G401 (cell line): Measurements from ENCODE around the gene ARIH2. TPM values are rescaled to one million over a fixed set of nuclear protein-coding genes. Genes with fewer than 3 reads are reported as not detected.

Source experiments
- DNase-seq: peaks from one replicate; pipeline ENCODE4 v3.0.0-alpha.2; 2015; ENCODE audit warnings: low spot score
- in situ Hi-C: cut with HindIII; loops from 2 replicates; pipeline ENCODE4 v1.10.0; 2016; ENCODE audit warnings: low sequenced_read_pairs, mixed read lengths
- total RNA-seq: library from RNA; depleted of rRNA; stranded (reverse); fragments of >200 nt; shearing (Covaris generic); gene quantifications from 2 replicates; pipeline ENCODE4 v1.2.3, GENCODE V29; 2014

Gene ARIH2
- total RNA-seq, 1 experiment from 2014 or later, result 165 TPM

- in situ Hi-C loops, result no loop called here
- peak; percentile 30 for DNase-seq
Observed at GRCh38 chr3:49013738-49014660, 95.4 kb downstream of the ARIH2 start.

- no peak for DNase-seq
- in situ Hi-C loops, result no loop called here
Observed at GRCh38 chr3:49015072-49015471, 96.4 kb downstream of the ARIH2 start.

GRCh38 chr3:49015765-49016164, 97.1 kb downstream of the ARIH2 start:
- no peak for DNase-seq
- in situ Hi-C loops, result no loop called here

GRCh38 chr3:49016414-49017228, 98.0 kb downstream of the ARIH2 start:
- DNase-seq, result no peak
- in situ Hi-C loops, result no loop called here

GRCh38 chr3:49017229-49017970, 98.8 kb downstream of the ARIH2 start:
- in situ Hi-C loops, result no loop called here
- DNase-seq, result no peak

GRCh38 chr3:49017971-49018706, 99.5 kb downstream of the ARIH2 start, which contains the start of gene DALRD3:
TSS of gene DALRD3 (minus strand) at chr3:49018580. CDS start at chr3:49018564, 16 bp downstream.
- in situ Hi-C loops, result no loop called here
- DNase-seq, result peak; percentile 84

- no peak for DNase-seq
- in situ Hi-C loops, result no loop called here
Observed at GRCh38 chr3:49018707-49019006, 100.0 kb downstream of the ARIH2 start.

GRCh38 chr3:49019941-49020329, 101.3 kb downstream of the ARIH2 start:
- in situ Hi-C loops, result no loop called here
- no peak for DNase-seq

GRCh38 chr3:49020330-49021212, 101.9 kb downstream of the ARIH2 start:
- no peak for DNase-seq
- in situ Hi-C loops, result no loop called here

GRCh38 chr3:49021213-49021812, 102.7 kb downstream of the ARIH2 start:
- DNase-seq, result peak; percentile 97
- in situ Hi-C loops, result no loop called here

GRCh38 chr3:49021813-49022687, 103.4 kb downstream of the ARIH2 start, which contains the start of gene NDUFAF3:
TSS of gene NDUFAF3 (plus strand) at chr3:49022121. CDS start at chr3:49022145, 24 bp downstream.
- DNase-seq, result peak; percentile 87
- in situ Hi-C loops, result no loop called here

GRCh38 chr3:49022688-49023171, 104.1 kb downstream of the ARIH2 start:
- in situ Hi-C loops, result no loop called here
- DNase-seq, result no peak

GRCh38 chr3:49023775-49024174, 105.1 kb downstream of the ARIH2 start:
- DNase-seq, result no peak
- in situ Hi-C loops, result no loop called here

GRCh38 chr3:49024449-49024848, 105.8 kb downstream of the ARIH2 start:
- no peak for DNase-seq
- in situ Hi-C loops, result no loop called here

GRCh38 chr3:49025005-49025792, 106.6 kb downstream of the ARIH2 start:
- in situ Hi-C loops, result no loop called here
- no peak for DNase-seq
